K562 (cell line): ENCODE data around the gene HMCN2.

Source experiments
- CCNT2 ChIP-seq: IDR thresholded peaks from 2 replicates; pipeline ENCODE4 v1.6.1; 2011; ENCODE audit warnings: borderline replicate concordance, low read depth, mild to moderate bottlenecking, moderate library complexity, mixed read lengths, low read length; ENCODE audit not compliant: insufficient read length; ENCODE audit errors: extremely low read depth
- EP300 ChIP-seq: IDR thresholded peaks from 2 replicates; pipeline ENCODE4 v1.6.1; 2012; ENCODE audit warnings: low read length, improper control_type of control experiment
- FOXJ3 ChIP-seq: sonication (generic); formaldehyde crosslinking; IDR thresholded peaks from 2 replicates; pipeline ENCODE4 v1.4.0; 2020; ENCODE audit warnings: mild to moderate bottlenecking, missing genetic modification reagents
- MEF2D ChIP-seq: conservative IDR thresholded peaks from 2 replicates; pipeline ENCODE4 v1.6.1; 2016; ENCODE audit warnings: low read depth, missing genetic modification characterization, missing compliant biosample characterization
- POLR2AphosphoS5 ChIP-seq: IDR thresholded peaks from 2 replicates; pipeline ENCODE4 v1.6.1; 2011; ENCODE audit warnings: mild to moderate bottlenecking, low read depth, low read length, moderate library complexity; ENCODE audit not compliant: control insufficient read depth, insufficient read depth
- POLR2G ChIP-seq: fragments of 200-400 bp; formaldehyde crosslinking; IDR thresholded peaks from 2 replicates; pipeline ENCODE4 v1.6.1; 2017; ENCODE audit warnings: low read depth, mild to moderate bottlenecking, antibody characterized with exemption, low read length, moderate library complexity
- POLR3A ChIP-seq: IDR thresholded peaks from 2 replicates; pipeline ENCODE4 v1.6.1; 2011; ENCODE audit warnings: borderline replicate concordance, mild to moderate bottlenecking, moderate library complexity; ENCODE audit not compliant: insufficient read length, insufficient read depth; ENCODE audit errors: extremely low read depth
- TF ChIP-seq, protein P1 (sequence below): sonication (generic); formaldehyde crosslinking; IDR thresholded peaks from 2 replicates; pipeline ENCODE4 v1.8.1; 2023; ENCODE audit warnings: mild to moderate bottlenecking, missing genetic modification reagents, moderate library complexity
- TF ChIP-seq, protein P2 (sequence below), 3 experiments: IDR thresholded peaks in 2 of 3; conservative IDR thresholded peaks in 1 of 3; 2 replicates each; pipeline ENCODE4 v1.5.1; 2011 to 2012; ENCODE audit warnings: low read length in 3 of 3, mild to moderate bottlenecking in 3 of 3, control low read depth in 2 of 3, improper control_type of control experiment in 1 of 3, inconsistent platforms in 1 of 3, low read depth in 1 of 3, mixed read lengths in 1 of 3, moderate library complexity in 1 of 3; ENCODE audit not compliant: insufficient read depth in 2 of 3
- TF ChIP-seq, protein P3 (sequence below): fragments of 450-650 bp; formaldehyde crosslinking; IDR thresholded peaks from 2 replicates; pipeline ENCODE4 v1.4.0; 2020; ENCODE audit warnings: mild to moderate bottlenecking, moderate library complexity
- TF ChIP-seq, protein P4 (sequence below): sonication (generic); formaldehyde crosslinking; IDR thresholded peaks from 2 replicates; pipeline ENCODE4 v1.8.1; 2022; ENCODE audit warnings: missing genetic modification reagents
- TF ChIP-seq, protein P5 (sequence below): sonication (generic); formaldehyde crosslinking; IDR thresholded peaks from 2 replicates; pipeline ENCODE4 v1.8.1; 2022; ENCODE audit warnings: missing genetic modification reagents

GRCh38 chr9:130298662-130299279 lies 33.2 kb downstream of the HMCN2 start:
- TF ChIP-seq, protein P1, sequence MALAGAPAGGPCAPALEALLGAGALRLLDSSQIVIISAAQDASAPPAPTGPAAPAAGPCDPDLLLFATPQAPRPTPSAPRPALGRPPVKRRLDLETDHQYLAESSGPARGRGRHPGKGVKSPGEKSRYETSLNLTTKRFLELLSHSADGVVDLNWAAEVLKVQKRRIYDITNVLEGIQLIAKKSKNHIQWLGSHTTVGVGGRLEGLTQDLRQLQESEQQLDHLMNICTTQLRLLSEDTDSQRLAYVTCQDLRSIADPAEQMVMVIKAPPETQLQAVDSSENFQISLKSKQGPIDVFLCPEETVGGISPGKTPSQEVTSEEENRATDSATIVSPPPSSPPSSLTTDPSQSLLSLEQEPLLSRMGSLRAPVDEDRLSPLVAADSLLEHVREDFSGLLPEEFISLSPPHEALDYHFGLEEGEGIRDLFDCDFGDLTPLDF, result no peak
- TF ChIP-seq POLR2G (no peak), FOXJ3 (CRISPR knock-in tag) (no peak), CCNT2 (no peak), EP300 (no peak), POLR2AphosphoS5 (no peak), POLR3A (no peak), MEF2D (tag) (no peak)
- TF ChIP-seq, protein P2, sequence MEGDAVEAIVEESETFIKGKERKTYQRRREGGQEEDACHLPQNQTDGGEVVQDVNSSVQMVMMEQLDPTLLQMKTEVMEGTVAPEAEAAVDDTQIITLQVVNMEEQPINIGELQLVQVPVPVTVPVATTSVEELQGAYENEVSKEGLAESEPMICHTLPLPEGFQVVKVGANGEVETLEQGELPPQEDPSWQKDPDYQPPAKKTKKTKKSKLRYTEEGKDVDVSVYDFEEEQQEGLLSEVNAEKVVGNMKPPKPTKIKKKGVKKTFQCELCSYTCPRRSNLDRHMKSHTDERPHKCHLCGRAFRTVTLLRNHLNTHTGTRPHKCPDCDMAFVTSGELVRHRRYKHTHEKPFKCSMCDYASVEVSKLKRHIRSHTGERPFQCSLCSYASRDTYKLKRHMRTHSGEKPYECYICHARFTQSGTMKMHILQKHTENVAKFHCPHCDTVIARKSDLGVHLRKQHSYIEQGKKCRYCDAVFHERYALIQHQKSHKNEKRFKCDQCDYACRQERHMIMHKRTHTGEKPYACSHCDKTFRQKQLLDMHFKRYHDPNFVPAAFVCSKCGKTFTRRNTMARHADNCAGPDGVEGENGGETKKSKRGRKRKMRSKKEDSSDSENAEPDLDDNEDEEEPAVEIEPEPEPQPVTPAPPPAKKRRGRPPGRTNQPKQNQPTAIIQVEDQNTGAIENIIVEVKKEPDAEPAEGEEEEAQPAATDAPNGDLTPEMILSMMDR (IDR thresholded peaks at IDR 0.05 in 2 of 3, conservative IDR thresholded peaks at IDR 0.05 in 1 of 3; ENCODE audit: insufficient read depth in 2 of 3, low read depth in 1 of 3, low read length in 3 of 3), result no peak
- TF ChIP-seq, protein P3, sequence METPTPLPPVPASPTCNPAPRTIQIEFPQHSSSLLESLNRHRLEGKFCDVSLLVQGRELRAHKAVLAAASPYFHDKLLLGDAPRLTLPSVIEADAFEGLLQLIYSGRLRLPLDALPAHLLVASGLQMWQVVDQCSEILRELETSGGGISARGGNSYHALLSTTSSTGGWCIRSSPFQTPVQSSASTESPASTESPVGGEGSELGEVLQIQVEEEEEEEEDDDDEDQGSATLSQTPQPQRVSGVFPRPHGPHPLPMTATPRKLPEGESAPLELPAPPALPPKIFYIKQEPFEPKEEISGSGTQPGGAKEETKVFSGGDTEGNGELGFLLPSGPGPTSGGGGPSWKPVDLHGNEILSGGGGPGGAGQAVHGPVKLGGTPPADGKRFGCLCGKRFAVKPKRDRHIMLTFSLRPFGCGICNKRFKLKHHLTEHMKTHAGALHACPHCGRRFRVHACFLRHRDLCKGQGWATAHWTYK (CRISPR knock-in tag), result no peak
- TF ChIP-seq, protein P4, sequence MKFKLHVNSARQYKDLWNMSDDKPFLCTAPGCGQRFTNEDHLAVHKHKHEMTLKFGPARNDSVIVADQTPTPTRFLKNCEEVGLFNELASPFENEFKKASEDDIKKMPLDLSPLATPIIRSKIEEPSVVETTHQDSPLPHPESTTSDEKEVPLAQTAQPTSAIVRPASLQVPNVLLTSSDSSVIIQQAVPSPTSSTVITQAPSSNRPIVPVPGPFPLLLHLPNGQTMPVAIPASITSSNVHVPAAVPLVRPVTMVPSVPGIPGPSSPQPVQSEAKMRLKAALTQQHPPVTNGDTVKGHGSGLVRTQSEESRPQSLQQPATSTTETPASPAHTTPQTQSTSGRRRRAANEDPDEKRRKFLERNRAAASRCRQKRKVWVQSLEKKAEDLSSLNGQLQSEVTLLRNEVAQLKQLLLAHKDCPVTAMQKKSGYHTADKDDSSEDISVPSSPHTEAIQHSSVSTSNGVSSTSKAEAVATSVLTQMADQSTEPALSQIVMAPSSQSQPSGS (CRISPR knock-in tag), result no peak
- TF ChIP-seq, protein P5, sequence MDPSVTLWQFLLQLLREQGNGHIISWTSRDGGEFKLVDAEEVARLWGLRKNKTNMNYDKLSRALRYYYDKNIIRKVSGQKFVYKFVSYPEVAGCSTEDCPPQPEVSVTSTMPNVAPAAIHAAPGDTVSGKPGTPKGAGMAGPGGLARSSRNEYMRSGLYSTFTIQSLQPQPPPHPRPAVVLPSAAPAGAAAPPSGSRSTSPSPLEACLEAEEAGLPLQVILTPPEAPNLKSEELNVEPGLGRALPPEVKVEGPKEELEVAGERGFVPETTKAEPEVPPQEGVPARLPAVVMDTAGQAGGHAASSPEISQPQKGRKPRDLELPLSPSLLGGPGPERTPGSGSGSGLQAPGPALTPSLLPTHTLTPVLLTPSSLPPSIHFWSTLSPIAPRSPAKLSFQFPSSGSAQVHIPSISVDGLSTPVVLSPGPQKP (CRISPR knock-in tag), result no peak
